NT2/D1 (cell line): Measurements from ENCODE around the gene MEGF6.

Experiments
- YY1 ChIP-seq: IDR thresholded peaks from 2 replicates; pipeline ENCODE4 v1.6.1; 2011; ENCODE audit not compliant: insufficient read length, insufficient read depth
- ZNF274 ChIP-seq: IDR thresholded peaks from 2 replicates; pipeline ENCODE4 v1.6.1; 2011; ENCODE audit warnings: mild to moderate bottlenecking, low read depth, low read length

DNA sequence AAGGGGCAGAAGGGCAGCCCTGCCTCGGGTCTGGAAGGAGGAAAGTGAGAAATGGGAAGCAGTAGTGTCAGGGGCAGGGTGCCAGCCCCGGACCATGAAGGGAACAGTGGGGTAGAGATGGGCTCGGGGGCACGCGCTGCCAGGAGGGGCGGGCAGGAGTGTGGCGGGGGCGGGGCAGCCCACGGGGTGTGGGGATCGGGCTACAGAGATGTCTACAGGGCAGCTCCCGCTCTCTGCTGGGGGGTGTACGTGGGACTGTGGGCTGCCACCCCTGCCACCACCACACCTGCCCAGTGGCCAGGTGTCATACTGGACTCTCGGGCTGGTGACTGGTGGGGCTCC is 149.4 kb downstream of the MEGF6 start:
- no peak for TF ChIP-seq ZNF274
- TF ChIP-seq YY1 = no peak
